ENCODE data around the gene MAPK10.
A peak's percentile ranks its signal among the peaks of the same experiment; 100 is the strongest.

MAPK10 gene

DNA sequence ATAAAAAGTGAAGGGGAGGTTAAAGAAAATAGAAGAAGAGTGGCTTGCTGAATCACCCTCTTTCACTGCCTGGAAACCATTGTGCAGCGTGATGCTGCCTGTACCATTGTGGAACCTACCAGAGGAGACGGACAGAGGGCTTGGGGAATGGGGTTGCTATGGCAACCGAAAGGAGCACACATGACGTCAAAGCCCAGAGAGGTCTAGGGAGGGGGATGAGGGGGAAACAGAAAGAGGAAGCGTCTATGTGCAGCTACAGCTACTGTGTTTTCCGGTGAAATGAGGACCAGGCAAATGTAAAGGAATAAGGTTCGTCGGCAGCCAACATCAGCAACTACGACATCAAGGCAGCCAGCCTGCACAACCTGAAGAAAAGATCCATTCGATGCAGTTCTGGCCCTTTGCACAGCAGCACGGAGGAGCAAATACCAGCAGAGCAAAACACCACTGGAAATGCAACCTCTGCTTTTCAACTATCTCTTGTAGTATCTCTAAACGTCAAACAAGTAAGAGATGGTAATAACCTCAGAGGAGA, at the start of gene MAPK10:
MAPK10 (minus strand) TSS at position 110 of the 535 bp plus-strand sequence.
- peak; percentile 15 for DNase-seq

DNA sequence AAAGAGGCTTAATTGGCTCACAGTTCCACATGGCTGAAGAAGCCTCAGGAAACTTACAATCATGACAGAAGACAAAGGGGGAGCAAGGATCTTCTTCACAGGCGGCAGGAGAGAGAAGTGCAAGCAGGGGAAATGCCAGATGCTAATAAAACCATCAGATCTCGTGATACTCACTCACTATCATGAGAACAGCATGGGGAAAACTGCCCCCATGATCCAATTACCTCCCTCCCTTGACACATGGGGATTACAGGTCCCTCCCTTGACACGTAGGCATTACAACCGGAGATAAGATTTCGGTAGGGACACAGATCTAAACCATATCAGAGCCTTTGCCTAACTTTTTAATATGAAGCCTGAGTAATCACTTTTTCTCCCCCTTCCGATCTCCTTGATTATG, 43.7 kb upstream of the MAPK10 start:
- no peak for DNase-seq

DNA sequence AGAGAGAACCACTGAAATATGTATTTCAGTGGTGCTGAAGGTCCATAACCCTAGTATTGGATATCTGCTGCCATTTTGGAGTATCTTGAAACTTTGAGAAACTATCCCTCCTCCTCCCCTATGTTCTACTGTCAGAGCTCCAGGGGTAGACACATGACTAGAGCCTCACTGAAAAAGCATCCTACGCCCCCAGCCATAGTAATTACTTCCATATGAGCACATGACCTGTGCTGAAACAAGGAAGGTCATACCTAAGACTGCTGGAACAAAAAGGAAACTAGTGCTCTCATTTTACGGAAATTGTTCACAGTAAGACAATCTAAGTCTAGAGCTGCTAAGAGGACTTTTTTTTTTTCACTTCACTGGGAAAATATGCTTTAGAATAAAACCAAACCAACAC, 42.0 kb upstream of the MAPK10 start:
- no peak for DNase-seq

DNA sequence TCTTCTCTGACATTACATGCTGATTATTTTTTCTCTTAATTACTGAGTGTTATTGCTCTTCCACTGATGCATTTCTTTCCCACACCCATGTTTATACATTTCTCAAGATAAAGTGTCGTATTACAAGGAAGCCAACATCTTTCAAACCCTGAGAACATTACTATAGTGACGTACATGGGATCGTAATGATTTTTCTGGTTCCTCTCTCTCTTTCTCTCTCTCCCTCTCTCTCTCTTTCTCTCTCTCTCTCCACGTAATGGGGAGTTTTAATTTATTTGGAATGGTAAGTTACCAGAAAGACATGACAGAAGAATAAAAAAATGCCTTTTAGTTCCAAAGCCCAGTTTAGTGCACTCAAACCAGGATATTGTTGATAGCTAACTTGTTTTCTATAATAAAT, 40.4 kb upstream of the MAPK10 start:
- DNase-seq, result no peak

DNA sequence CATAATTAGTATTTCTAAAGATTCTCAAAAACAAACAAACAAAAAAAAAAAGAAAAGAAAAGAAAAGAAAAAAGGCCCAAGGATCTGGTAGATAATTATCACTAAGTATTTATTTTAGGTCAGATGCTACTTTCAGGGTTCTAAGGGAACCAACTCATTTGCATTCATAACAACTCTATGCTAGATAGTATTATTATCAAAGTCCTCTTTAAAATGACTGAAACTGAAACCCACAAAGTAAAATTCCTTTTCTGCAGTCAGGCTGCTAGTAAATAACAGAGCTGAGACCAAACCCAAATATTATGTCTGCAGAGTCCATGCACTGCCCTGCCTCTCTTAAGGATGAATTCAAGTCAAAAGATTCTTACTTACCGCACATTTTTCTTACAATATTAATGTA, 38.3 kb upstream of the MAPK10 start:
- DNase-seq, result no peak

DNA sequence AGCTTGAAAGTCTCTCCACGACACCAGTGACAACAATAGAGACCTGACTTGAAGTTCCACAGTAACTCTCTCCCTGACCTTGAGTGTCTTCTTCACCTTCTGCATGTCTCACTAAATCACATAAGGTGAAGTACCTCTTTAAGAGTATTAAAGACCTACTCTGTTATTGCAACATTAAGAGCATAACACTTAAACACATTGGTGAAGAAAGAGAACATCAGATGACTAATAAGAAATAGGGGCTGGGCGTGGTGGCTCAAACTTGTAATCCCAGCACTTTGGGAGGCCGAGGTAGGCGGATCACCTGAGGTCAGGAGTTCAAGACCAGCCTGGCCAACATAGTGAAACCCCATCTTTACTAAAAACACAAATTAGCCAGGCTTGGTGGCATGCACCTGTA, 33.9 kb upstream of the MAPK10 start:
- DNase-seq, result no peak

DNA sequence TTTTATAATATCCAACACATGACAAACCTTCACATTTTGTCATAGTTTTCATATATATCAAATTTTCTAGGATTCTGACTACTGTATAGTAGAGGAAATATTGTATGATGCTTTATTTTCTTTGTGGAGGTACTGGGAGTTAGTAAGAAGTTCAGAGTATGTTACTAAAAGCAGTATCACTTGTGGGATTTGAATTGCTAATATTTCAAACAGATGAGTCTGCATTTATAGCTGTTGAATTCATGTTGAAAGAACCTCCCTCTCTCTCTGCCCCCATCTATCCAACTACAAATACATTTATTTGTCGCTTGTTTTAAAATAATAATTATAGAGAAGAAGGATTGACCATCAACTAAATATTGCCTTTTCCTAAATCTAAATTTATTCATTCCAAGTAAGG, 29.8 kb upstream of the MAPK10 start:
- no peak for DNase-seq

DNA sequence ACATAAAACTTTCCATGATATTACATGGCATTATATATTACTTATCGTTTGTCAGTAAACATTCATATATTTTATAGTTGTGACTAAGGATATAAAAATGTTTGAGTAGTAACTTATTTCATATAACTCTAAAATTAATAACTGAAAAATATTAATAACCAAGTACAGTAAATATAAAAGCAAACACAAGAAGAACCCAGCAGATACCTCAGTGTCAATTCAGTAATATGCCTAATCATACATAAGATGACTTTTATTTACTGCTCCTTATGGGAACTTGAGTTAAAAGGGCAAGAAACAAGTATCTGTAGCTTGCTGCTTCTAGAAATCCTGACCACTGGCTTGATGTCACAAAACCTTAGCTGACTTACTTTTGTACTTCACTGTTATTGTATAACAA, 28.4 kb upstream of the MAPK10 start:
- DNase-seq, result no peak

DNA sequence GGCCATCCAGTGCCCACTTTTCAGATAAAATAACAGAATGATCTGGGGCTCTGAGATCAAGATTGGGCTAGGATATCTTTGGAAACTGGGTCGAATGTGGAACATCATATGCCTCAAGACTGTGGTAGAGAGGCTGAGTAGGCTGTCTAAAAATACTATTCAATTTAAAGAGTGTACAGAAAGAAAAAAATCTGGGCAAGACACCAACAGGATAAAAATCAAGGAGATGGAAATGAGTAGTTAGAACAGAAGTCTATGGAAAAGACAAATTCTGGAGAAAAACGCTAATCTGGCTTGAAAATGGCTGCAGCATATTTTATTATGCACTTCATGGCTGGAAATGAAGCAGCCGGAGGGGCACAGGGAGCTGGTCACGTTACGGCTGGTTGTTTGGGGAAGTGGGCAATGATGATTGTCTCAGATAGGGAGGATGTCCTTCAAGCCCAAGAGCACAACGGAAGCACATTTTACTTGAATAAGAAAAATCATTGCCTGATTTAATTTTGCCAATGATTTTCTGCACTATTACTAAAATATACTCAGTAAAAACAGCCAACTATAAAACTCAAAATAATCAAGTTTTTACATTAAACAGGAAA, 27.1 kb upstream of the MAPK10 start:
- no peak for DNase-seq

DNA sequence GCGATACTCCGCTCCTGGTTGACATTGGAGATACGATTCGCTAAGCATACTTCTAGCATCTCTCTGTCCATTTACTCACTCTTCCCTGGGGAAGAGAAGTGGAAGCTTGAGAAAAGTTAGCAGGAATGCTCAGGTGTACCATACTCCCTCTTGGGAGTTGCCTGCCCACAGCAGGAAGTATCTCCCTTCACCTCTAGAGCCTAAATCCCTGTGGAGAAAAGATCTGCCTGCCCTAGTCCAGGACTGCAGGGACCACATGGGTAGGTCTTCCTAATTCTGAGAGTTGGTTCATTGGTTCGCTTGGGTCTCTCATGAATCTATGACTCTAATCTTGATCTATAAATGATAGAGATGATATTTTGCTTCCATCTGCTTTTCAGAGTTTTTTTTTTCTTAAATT, 26.3 kb upstream of the MAPK10 start:
- no peak for DNase-seq

DNA sequence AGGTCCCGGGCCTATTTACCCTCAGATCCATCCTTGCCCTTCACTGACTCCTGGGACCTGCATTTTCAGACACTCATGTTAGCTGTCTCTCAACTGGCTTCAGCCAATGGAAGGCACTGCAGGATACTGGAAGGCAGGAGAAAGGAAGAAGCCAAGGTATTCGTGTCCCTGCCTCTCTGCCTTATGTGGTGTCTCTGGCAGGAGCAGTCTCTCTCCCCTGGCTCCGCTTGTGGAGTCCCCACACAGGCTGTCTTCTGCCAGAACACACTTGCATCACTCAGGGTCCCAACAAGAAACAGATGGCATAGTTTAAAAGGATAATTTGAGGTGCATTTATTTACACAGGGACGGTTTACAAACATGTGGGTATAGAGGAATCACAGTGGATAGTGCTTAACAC, 21.6 kb upstream of the MAPK10 start:
- DNase-seq, result no peak

DNA sequence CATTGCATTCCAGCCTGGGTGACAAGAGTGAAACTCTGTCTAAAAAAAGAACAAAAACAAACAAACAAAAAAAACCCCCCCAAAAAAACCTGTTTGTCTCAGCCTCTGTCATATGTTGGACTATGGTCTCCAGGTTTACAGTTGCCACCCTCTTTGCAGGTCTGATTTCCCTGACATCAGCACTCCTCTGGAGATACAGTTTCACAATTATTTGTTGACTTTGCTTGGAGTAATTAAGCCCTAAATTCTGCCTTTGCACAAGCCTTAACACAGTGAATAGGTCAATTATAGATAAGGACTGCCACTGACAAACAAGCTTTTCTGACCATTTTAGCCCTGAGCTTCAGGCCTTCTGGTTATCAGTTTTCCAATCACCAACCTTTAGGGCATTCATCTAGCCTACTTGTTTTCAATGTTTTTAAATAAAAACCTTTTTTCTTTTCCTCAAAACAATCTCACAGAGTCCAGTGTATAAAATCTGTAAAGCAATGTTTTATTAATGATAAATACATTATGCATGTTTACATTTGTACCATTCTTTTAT, 20.4 kb upstream of the MAPK10 start:
- no peak for DNase-seq

DNA sequence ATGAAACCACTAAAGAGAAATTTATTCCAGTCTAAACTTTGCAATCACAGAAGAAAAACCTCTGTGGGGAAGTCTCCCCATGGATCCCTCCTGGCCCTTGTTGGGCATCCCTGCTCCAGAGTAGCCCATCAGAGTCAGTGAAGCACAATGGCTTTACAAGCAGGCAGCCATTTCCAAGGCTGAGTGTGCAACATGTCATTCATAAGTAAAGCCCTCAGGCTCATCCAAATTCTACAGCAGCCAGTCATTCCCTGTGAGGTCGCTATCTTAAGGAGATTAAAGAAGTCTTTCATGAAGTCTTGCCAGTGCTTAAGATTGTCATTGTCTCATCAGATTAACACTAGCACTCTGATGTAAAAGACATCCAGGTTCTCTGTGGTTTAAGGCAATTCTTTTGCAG, 17.0 kb upstream of the MAPK10 start:
- no peak for DNase-seq

DNA sequence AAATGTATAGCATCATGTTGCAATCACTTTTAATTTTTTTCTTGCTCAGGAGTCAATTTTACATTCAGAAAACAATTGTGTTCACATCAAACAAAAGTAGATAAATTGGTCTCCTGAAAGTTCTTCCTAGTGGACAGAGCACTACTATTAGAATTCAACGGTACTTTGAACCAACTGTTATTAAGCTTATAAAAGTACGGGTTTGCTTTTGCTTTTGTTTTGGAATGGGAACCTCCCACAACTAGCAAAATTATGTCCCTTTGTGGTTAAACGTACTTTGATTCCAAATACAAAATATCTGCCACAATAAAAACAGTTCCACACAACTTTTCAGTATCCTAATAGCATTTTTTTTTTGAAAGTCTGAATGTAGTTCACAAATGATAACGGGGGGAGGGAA, 8.6 kb upstream of the MAPK10 start:
- DNase-seq, result no peak

DNA sequence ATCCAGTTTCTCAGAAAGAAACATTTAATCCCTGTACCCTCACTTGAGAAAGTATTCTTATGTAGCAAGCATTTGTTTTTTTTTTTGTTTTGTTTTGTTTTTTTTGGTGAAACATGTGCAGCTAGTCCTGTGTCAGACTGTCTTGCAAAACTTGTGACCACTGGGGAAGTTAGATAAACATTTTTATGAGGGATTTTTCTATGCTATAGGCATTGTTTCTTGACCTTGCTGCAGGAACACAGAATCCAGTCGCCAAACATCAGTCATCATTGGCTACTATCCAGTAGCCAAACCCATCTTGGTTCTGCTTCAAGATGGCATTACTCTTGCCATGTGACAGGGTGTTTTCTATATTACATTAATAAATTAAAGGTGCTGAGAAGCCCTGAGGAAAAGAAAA, 7.7 kb upstream of the MAPK10 start:
- no peak for DNase-seq

DNA sequence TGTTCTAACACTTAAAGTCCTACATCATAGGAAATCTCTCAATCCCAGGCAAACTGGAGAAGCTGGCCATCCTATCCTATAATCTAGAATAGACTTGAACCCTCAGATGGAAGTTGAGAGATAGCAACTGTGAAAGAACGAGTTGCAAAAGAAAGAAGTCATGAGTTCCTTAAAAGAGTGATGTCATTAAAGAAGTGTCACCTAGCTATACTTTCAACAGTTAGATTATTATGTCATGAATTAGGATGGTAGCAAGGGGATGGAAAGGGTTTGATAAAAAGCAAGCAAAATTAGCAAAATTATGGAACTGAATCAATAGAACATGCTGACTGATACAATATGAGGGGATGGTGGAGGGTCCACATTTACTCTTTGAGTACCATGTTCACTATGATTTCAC, 7.1 kb upstream of the MAPK10 start:
- DNase-seq, result no peak

DNA sequence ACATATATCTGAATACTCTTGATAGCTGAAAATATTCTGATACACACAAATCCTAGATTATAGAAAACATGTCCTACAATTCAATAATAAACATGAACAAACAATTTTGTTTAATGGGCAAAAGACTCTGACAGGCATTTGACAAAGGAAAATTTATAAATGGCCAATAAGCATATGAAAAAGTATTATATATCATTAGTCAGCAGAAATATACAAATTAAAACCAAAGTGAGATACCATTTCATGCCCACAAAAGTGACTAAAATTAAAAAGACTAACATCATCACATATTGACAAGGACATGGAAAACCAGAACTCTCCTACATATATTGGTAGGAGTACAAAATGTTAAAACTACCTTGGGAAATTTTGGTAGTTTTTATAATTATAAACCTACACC, 2.7 kb upstream of the MAPK10 start:
- no peak for DNase-seq

DNA sequence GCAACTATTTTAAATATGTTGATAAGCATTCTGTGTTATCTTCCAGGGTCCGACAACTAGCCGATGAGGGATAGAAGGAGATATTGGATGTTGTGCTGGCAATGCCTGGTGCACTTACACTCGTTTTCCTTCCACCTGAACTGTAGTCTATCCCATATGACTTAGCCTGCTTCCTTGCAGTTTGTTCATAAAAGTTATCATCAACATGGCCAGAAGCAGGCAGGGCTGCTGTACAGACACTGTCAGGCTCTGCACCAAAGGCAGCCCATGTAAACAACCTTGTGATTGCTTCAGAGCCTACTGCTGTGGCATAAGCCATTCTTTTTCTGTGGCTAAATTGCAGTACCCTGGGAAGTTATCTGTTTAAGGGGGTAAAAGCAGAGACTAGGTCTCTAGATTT, 1.6 kb downstream of the MAPK10 start:
- no peak for DNase-seq

DNA sequence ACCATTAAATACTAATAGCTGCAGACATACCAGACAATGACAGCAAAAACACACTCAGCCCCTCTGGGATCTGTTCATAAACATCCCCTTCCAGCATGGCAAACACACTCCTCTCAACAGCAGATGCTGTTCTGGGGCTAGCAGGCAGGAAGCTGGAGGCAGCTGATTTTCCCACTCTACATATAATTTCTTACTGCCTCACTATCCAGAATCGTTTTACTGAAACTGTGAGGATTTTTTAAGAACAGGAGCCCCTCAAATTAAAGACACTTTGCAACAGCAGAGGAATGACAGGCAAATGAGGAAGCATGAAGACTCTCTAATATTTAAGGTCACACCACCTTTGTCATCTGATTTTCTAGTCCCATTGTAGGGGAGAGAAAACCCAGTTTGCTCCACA, 2.2 kb downstream of the MAPK10 start:
- no peak for DNase-seq

DNA sequence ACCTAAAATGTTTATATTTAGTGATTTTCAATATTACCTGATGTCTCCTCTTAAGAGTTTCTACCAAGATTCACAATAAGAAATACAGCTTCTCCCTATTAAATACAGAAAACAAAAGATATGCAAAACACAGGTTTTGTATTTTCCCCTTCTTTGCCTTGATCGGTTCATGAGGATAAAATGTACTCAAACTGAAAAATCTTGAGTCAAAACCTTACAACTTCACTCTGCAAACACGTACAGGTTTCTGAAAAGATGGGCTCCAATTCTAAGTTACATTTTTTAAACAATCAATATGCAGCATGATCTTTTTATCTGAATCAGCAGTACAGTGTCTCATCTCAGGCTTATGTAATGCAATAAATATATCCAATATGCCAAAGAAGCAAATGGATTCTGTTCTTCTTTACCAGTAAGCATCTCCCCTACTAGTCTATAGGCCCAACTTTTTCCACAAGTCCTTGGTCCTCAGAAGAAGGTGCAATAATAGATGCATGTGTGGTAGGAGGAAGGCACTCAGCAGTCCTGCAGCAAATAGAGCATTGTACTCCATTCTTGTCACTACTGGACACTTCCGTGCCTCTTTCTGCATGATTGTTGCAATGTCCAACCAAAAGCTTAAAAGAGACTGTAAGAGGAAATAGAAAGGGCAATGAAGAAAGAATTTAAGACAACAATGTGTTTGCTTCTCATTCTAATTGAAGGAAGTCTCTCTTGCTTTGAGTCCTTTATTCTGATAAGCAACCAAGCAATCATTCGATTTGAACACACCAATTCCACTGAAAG, 3.2 kb downstream of the MAPK10 start:
- no peak for DNase-seq

DNA sequence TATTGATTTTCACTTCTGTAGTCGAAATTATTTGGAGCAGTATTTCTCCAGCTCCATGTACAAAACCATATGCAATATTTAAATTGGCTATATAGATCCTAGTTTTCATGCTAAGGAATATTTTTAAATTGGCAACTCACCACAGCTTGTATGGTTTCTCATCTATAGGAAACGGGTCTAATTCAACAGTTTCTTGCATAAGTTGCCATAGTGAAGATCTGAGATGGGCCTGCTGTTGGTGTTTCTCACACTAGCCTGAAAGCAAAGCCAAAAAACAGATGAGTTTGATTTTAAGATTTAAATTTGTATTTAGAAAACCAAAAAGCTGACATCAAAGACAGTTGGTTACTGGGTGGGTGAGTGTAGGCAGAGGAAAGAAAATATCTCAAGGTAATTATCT, 5.5 kb downstream of the MAPK10 start:
- no peak for DNase-seq

DNA sequence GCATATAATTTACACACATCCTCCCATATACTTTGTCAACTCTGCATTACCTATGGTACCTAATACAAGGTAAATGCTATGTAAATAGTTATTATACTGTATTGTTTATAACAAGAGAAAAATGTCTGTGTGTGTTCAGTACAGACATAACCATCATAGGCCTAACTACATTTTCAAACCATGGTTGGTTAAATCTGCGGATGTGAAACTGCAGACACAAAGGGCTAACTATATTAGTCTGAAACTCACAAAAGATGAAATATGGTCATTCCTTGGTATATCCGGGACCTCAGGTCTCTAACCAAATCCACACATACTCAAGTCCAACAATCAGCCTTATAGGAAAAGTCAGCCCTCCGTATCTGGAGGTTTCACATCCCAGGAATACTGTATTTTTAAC, 13.5 kb downstream of the MAPK10 start:
- no peak for DNase-seq

DNA sequence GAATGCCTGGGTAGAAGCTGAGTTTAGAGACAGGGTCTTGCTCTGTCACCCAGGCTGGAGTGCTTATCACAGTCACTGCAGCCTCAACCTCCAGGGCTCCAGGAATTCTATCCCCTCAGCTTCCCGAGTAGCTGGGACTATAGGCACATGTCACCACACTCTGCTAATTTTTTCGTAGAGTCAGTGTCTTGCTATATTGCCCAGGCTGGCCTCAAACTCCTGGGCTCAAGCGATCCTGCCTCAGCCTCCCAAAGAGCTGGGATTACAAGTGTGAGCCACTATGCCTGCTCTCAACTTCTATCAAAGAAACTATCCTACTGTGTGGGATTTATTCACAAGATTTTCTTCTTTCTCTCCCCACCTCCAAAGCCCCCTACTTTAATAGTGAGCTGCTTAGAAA, 15.7 kb downstream of the MAPK10 start:
- DNase-seq, result no peak

DNA sequence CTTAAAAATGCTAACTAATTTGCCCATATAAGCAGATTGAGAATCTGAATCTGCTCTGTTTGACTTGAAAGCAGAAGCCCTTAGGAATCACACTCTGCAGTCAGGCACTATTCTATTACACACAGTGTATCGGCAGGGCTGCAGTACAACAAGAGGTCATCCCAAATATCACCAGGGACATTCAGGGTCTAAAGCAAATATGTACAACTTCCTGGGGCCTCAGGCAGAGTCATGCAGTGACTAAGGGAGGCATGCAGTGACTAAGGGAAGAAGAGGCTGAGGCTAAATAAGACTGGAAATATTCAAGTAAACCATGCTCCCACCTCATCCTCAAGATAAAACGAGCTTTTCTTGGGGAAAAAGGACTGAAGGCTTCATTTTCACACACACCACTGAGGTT, 20.9 kb downstream of the MAPK10 start:
- DNase-seq, result no peak

DNA sequence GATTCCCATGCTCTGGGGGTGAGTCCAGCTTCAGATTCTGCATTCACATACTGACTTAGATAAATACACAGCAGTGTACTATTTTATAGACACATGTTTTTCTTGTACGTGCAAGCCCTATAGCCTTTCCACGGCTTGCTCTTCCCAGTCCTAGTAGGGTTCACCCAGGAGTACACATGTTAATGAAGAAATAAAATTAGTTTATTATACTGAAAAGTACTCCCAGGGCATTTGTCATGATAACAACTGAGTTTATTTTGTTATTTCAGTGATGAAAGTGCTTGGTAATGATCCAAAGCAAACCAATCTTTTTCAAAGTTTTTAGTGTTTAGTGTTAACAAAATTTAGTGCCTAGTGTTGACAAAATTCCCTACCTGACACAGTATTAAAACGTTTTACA, 21.3 kb downstream of the MAPK10 start:
- no peak for DNase-seq
